HG02938 (cell line): Measurements from ENCODE around the gene KCNT1.

Source experiments
- ATAC-seq: cut with Tn5 transposase; IDR thresholded peaks from one replicate; pipeline ENCODE4 v1.9.1; 2021; ENCODE audit warnings: mild to moderate bottlenecking, moderate library complexity; ENCODE audit not compliant: unreplicated experiment

KCNT1 gene

DNA sequence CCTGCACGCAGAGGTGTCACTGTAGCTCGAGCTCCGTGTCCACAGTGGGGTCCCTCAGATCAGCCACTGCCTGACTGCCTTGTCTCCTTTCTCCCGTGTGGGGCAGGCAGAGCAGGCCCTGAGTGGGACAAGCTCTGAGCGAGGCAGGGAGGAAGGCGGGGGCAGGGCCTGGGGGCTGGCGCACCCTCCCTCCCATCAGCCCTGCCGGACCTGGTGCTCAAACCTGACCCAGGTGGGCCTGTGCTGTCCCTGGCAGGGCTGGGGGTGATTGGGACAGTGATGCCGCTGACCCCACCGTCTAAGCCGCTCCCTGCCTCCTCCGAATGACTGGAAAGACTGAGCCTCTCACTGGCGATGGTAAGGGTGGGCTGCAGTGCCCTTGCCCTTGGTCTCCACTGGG is 60.9 kb downstream of the KCNT1 start:
- no peak for ATAC-seq

DNA sequence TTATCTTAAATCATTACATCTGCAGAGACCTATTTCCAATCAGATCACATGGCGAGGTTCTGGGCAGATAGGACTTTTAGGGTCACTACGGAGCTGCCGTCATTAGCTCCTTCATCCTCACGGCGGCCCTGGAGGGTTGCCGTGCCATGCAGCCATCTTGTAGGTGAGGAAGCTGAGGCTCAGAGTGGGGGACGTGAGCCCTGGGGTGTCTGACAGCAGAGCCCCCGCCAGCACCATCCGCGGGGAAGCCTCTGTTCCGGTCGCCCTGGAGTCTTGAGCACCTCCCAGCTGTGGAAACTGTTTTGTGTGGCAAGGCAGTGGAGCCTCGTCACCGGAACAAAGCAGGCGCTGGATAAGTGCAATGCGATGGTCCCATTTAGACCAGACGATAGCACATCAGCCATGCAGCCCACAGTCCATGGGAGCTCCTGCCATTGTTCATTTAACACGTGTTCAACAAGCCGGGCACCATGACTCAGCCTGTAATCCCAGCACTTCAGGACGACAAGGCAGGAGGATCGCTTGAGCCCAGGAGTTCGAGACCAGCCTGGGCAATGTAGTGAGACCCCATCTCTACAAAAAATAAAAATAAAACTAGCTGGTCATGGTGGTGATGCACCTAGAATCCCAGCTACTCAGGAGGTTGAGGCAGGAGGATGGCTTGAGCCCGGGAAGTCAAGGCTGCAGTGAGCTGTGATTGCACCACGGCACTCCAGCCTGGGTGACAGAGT is 61.9 kb downstream of the KCNT1 start:
- ATAC-seq = no peak

DNA sequence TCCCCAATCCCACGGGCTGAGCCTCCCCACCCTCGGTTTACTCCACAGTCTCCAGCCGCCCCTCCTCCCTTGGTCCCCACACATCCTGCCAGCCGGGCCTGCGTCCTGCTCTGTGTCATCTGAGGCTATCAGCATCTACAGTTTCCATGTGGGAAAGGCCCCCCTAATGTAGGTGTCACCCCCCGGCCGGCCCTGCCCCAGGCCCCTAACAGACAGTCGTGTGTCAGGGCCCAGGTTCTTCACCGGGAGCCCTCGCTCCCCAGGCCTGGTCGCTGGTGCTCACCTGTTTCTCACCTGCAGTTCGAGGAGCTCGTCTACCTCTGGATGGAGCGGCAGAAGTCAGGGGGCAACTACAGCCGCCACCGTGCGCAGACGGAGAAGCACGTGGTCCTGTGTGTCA is 62.7 kb downstream of the KCNT1 start:
- ATAC-seq = no peak

DNA sequence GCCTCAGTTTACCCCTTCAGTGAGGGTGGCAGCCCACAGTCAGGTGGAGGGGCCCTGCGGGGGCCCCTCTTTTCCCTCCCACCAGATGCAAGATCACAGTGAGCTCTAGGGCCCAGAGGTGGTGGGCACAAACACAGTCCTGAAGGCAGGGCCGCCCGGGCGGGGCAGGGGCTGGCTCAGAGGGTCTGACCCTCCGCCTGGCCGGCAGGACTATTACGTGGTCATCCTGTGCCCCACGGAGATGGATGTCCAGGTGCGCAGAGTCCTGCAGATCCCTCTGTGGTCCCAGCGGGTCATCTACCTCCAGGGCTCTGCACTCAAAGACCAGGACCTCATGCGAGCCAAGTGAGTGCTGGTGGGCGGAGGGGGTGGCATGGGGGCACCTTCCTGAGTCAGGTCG is 63.4 kb downstream of the KCNT1 start:
- no peak for ATAC-seq

DNA sequence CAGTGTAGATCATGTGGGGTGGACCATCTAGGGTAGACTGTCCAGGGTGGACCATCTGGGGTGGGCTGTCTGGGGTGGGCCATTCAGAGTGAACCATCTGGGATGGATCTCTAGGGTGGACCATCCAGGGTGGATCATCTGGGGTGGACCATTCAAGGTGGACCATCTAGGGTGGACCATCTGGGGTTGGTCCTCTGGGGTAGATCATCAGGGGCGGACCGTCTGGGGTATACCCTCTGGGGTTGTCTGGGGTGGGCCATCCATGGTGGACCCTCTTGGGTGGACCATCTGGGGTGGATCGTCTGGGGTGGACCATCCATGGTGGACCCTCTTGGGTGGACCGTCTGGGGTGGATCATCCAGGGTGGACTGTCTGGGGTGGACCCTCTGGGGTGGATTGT is 64.3 kb downstream of the KCNT1 start:
- ATAC-seq = no peak

DNA sequence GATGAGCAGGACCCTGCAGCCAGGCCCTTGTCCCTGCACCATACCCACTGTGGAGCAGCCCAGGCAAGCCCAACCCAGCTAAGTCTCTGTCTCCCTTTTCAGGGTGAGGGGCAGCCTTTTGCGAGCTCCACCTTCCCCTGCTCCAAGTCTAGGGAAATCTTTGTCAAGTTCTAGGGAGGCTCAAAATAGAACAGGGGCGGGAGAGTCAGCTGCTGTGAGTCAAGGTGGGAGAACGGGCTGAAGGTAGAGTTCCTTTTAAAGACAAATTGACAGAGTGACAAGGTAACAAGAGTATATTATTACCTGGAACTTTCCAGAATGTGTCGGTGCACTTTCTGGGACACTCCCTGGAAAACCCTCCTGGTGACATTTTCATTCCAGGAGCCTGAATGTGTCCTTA is 64.7 kb downstream of the KCNT1 start:
- no peak for ATAC-seq

DNA sequence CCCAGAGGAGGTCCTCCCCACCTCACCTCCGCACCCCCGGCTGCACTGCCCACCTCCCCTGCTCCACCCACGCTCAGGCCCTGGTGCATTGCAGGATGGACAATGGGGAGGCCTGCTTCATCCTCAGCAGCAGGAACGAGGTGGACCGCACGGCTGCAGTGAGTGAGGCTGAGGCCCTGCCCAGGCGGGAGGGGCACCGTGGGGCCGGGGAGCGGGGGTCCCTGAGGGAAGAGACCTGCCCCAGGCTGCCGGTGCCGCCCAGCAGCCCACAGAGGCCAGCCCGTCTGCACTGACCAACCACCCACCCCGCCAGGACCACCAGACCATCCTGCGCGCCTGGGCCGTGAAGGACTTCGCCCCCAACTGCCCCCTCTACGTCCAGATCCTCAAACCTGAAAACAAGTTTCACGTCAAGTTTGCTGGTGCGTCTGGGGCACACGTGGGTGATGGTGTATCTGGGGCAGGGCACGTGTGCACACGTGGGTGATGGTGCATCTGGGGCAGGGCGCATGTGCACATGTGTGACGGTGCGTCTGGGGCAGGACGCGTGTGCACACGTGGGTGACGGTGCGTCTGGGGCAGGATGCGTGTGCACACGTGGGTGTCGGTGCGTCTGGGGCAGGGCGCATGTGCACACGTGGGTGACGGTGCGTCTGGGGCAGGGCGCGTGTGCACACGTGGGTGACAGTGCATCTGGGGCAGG is 66.7 kb downstream of the KCNT1 start:
- no peak for ATAC-seq

DNA sequence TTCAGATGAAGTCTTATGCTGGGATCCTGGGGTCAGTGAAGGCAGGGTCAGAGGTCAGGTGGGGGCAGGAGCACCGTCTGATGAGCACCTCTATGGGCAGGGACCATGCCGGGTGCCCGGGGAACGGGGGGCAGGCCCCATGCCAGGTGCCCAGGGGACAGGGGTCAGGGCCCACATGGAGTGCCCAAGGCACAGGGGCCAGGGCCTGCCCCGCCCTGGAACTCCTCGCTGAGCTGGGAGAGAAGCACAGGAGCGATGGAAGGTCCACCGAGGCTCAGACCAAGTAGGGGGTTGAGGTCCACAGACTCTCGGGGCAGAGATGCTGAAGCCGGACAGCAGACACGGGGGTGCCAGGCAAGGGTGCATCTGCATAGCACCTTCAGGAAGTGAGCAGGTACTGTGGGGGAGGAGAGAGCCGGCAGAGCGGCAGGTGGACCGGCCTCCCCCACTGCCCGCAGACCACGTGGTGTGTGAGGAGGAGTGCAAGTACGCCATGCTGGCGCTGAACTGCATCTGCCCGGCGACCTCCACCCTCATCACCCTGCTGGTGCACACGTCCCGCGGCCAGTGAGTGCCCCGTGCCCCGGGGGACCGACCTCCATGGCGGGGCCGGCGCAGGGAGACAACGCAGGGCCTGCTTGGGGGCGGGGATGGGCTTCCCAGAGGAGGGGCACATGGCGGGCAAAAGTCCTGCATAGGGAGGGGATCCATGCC is 67.7 kb downstream of the KCNT1 start:
- ATAC-seq = no peak

DNA sequence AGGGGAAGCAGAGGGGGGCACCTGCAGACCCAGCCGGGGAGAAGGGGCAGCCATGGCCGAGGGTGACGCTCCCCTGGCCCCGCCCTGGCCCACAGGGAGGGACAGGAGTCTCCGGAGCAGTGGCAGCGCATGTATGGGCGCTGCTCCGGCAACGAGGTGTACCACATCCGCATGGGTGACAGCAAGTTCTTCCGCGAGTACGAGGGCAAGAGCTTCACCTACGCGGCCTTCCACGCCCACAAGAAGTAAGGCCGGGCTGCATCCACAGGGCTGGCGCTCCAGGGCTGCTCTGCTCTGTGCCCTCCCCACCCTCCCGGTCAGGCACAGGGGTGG is 68.2 kb downstream of the KCNT1 start:
- no peak for ATAC-seq

DNA sequence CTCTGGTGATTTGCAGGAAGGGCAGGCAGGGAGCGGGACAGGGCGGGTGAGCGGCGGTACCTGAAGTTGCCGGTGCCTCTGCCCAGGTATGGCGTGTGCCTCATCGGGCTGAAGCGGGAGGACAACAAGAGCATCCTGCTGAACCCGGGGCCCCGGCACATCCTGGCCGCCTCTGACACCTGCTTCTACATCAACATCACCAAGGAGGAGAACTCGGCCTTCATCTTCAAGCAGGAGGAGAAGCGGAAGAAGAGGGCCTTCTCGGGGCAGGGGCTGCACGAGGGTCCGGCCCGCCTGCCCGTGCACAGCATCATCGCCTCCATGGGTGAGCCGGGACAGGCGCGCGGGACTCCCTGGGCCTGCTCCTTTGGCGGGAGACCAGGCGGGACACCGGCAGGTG is 68.8 kb downstream of the KCNT1 start:
- no peak for ATAC-seq

DNA sequence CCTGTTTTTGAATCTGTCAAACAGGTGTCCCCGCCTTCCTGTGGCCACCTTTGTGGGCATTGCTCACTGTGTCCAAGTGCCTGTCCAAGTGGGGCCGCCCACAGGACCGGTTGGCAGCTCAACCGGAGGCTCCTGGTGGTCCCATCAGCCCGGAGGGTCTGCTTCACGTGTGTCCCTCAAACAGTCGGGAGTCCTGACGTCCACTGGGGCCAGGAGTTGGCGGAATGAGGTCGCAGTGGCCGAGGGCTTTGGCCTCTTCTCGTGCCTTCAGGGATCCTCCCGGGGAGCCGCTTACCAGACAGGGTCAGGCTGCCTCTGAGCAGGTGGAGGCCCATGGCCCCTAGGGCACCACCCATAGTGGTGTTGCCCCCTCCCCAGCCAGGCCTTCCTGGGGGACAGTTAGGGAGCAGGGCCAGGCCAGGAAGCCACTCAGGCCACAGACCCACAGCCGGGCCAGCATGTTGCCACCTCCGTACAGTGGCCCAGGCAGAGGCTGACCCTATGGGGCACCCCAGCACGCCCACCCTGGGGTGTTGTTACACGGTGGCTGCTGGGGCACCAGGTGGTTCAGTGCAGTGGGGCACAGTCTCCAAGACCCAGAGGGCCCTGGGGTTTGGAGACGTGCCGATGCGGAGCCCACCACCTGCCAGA is 69.5 kb downstream of the KCNT1 start:
- no peak for ATAC-seq

DNA sequence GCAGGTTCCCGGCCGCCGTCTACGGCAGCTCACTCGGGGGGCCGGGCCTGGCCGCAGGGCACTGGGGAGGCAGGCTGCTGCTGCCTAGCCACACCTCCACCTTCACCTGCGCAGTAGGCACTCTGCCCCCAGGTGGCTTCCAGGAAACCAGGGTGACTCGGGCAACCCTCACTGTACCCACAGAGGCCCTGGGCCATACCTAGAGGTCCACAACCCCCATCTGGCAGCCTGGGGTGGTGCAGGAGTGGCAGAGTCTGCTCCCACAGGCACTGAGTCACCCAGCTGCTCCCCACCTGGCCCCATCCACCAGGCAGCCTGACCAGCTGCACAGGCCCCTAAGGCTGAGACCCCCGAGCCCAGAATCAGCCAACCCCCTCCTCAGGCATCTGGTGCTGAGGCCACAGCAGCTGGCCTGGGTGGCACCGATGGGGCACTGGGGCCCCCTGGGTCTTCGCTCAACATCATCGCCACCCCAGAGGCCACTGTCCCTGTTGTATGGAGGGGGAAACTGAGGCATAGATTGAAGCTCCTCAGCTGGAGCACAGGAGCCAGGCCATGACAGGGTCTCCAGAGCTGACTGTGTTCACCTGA is 70.2 kb downstream of the KCNT1 start:
- ATAC-seq = no peak

DNA sequence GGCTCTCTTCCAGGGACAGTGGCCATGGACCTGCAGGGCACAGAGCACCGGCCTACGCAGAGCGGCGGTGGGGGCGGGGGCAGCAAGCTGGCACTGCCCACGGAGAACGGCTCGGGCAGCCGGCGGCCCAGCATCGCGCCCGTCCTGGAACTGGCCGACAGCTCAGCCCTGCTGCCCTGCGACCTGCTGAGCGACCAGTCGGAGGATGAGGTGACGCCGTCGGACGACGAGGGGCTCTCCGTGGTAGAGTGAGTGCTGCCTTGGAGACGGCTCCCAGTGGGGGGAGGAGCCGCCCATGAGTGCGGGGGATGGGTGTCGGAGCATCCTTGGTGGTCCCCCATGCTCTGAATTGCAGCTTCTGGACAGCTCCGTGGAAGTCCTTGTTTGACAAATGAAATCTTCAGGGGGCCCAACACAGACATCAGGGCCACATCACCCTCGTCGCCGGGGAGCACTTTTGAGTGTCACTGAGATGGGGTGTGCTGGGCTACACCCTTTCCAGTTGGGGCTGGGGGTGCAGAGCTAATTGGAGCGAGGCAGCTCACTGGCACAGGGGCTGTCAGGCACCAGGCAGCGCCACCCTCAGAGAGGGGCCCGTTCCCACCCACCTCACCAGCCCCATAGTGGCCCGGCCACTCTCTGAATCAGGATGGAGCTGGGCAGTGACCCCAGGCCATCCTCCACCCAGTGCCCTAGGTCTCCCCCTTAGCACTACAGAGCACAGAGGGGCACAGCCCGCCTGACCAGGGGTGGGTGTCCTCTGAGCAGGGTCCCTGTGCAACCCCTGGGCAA is 70.9 kb downstream of the KCNT1 start:
- ATAC-seq = no peak

DNA sequence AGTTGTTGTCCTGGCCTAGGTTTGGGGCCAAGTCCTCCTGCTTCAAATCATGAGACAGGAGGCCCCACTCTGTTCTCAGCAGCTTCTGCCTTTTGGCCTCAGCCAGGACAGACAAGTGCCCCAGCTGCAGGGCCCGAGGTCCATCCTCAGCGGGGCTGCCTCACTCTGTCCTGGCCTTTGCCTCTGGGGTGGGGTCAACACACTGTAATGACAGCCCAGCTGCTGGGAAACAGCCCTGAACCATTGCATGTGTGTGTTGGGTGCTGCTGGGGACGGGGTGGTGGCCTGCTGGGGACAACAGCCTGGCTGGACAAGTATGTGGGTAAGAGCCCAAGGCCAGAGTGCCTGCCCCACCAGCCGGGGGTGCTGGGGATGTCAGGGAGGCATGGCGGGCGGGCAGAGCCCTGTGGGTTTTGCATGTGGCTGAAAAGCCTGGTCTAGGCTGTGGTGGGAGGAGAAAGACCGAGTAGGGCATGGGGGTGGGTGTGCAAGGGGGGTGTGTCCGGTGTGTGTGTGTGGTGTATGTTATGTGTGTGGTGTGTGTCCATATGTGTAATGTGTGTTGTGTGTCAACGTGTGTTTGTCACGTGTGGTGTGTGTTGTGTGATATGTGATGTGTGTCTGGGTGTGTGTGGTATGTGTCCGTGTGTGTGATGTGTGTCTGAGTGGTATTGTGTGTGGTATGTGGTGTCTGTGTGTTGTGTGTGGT is 71.7 kb downstream of the KCNT1 start:
- ATAC-seq = no peak

DNA sequence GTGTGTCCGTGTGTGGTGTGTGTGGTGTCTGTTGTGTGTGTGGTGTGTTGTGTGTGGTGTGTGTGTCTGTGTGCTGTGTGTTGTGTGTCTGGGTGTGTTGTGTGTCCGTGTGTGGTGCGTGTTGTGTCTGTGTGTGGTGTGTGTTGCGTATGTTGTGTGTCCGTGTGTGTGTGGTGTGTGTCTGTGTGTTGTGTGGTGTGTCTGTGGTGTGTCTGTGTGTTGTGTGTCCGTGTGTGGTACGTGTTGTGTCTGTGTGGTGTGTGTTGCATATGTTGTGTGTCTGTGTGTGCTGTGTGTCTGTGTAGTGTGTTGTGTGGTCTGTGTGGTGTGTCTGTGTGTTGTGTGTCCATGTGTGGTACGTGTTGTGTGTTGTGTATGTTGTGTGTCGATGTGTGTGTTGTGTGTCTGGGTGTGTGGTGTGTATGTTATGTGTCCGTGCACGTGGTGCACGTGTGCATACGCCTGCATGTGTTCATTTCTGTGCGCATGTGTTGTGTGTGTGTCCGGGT is 72.3 kb downstream of the KCNT1 start:
- ATAC-seq = no peak

DNA sequence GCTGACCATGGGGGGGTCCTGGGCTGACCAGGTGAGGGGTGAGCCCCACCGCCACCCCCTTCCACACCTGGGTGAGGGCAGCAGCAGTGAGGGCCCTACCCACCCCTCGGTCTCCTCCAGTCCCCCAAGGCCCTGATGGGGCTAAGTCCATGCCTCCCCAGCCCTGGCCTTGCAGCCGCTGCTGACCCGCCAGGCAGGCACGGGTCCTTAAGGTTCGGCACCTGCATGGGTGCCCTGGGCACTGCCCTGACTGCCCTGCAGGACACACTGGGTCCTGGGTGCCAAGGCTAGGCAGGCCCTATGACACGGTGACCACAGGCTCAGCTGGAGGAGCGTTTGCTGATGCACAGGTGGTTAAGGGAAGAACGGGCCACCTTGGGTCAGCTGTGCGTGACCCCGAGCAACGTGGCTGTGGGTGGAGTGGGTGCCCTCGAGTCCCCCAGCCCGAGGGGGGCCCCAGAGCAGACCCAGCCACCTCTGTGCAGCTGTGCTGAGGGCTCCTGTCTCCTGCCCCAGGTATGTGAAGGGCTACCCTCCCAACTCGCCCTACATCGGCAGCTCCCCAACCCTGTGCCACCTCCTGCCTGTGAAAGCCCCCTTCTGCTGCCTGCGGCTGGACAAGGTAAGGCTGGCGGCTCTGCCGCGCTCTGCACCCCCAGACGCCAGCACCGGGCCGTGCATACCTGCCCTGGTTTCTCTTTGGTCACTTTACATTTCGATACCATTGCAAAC is 73.0 kb downstream of the KCNT1 start:
- ATAC-seq = no peak

DNA sequence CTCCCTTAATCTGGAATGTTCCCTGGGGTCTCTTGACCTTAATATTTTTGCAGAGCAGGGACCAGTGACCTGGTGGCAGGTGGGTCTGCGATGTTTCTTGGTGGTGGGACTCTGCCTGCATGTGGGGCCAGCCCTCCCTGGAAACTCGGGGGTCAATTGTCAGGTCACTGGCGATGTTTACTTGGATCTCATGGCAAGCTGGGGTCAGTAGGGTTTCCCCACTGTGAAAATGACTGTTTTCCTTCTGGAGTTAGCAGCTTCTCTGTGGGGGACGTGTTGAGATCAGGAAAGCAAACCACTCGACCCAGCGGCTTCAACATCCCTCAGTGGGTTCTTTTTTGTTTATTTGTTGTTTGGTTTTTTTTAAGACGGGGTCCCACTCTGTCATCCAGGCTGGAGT is 73.9 kb downstream of the KCNT1 start:
- ATAC-seq = no peak

DNA sequence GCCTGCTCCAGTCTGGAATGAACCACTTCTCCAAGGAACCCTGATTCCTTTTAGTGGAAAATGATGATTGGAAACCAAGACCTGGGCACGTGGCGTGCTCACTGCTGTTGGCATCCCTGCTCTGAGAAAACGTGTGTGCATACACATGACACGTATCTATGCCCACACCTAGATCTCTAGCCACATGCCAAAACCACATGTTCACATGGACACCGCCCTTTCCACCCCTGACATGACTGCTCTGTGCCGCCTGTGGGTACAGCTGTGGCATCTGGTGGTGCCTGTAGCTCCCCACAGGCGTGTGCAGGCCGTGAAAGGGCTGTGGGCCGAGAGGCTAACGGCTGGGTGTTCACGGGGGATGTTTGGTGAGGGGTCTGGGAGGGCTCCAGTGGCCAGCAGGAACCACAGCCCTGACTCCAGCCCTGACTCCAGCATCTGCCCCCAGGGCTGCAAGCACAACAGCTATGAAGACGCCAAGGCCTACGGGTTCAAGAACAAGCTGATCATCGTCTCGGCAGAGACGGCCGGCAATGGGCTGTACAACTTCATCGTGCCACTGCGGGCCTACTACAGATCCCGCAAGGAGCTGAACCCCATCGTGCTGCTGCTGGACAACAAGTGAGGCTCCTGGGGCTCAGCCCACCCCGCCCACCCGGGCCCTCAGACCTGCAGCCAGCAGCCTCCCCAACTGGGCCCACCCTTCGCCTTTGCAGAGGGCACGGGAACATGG is 75.1 kb downstream of the KCNT1 start:
- no peak for ATAC-seq
